H1 (cell line): ENCODE results near the gene MAP2K5. TPM values are rescaled to one million over a fixed set of nuclear protein-coding genes. Genes with fewer than 3 reads are reported as not detected.

Source experiments
- CTCF ChIA-PET: fragments of 300-600 bp; sonication (Branson Sonifier 250); formaldehyde crosslinking; loops from one replicate; lab custom pipeline; 2021; ENCODE audit not compliant: partially characterized antibody; lab: Charles Lee
- POLR2A ChIA-PET: fragments of 300-600 bp; sonication (Branson Sonifier 250); formaldehyde crosslinking; loops from one replicate; lab custom pipeline; 2021; ENCODE audit warnings: inconsistent platforms; ENCODE audit not compliant: partially characterized antibody; lab: Charles Lee
- DNase-seq, 2 experiments: peaks; one replicate each; pipeline versions ENCODE4 v3.0.0 to v3.0.0-alpha.2; 2010 to 2022; ENCODE audit warnings: low spot score in 2 of 2, low read depth in 1 of 2, mixed read lengths in 1 of 2
- FAIRE-seq: peaks from 2 replicates; lab custom pipeline; 2011; peaks lifted over from hg19 to GRCh38; lab: Jason Lieb, UNC
- H2AFZ ChIP-seq: 2 replicates; pipeline ENCODE4 v1.8.1; 2012; ENCODE audit warnings: low read length, inconsistent platforms
- H2AK5ac ChIP-seq: 2 replicates; pipeline ENCODE4 v1.6.1; 2013; ENCODE audit warnings: low read depth, low read length
- H2BK120ac ChIP-seq: replicated peaks from 2 replicates; pipeline ENCODE3; 2013; ENCODE audit warnings: low read depth, low read length, inconsistent platforms
- H2BK12ac ChIP-seq: 2 replicates; pipeline ENCODE4 v1.6.1; 2013; ENCODE audit warnings: low read depth, low read length
- H2BK15ac ChIP-seq: 2 replicates; pipeline ENCODE4 v1.6.1; 2013; ENCODE audit warnings: low read length
- H2BK20ac ChIP-seq: 2 replicates; pipeline ENCODE4 v1.6.1; 2013; ENCODE audit warnings: low read length
- H2BK5ac ChIP-seq: 2 replicates; pipeline ENCODE4 v1.6.1; 2013; ENCODE audit warnings: low read depth, low read length
- H3K14ac ChIP-seq: 2 replicates; pipeline ENCODE4 v1.6.1; 2013; ENCODE audit warnings: inconsistent platforms; ENCODE audit not compliant: insufficient read length
- H3K18ac ChIP-seq: 2 replicates; pipeline ENCODE4 v1.6.1; 2013; ENCODE audit warnings: low read length; ENCODE audit errors: extremely low read depth
- H3K23ac ChIP-seq: 2 replicates; pipeline ENCODE4 v1.6.1; 2013; ENCODE audit warnings: inconsistent platforms; ENCODE audit not compliant: insufficient read length
- H3K23me2 ChIP-seq: 2 replicates; pipeline ENCODE4 v1.6.1; 2013; ENCODE audit warnings: low read depth, low read length
- H3K27ac ChIP-seq: 2 replicates; pipeline ENCODE4 v1.6.1; 2011; ENCODE audit warnings: low read depth, low read length, inconsistent platforms
- H3K27me3 ChIP-seq, 4 experiments: replicated peaks in 1 of 4; 1 replicate in 1 of 4; 2 replicates in 3 of 4; pipeline versions ENCODE4 v1.6.1 to v1.8.1; 2011 to 2013; ENCODE audit warnings: low read length in 3 of 4, mild to moderate bottlenecking in 3 of 4, inconsistent platforms in 2 of 4, mixed read lengths in 2 of 4, moderate library complexity in 1 of 4; ENCODE audit not compliant: control insufficient read depth in 3 of 4, insufficient read depth in 3 of 4; ENCODE audit errors: extremely low read depth in 1 of 4
- H3K36me3 ChIP-seq, 4 experiments: 2 replicates each; pipeline versions ENCODE4 v1.6.1 to v1.8.1; 2011 to 2013; ENCODE audit warnings: mild to moderate bottlenecking in 4 of 4, low read length in 3 of 4, moderate library complexity in 2 of 4, control low read depth in 1 of 4, inconsistent platforms in 1 of 4; ENCODE audit not compliant: insufficient read depth in 4 of 4, control insufficient read depth in 2 of 4
- H3K4ac ChIP-seq: replicated peaks from 2 replicates; pipeline ENCODE3; 2013; ENCODE audit warnings: low read length, low read depth, mixed read lengths, inconsistent platforms; ENCODE audit not compliant: insufficient read length
- H3K4me1 ChIP-seq, 4 experiments: replicated peaks in 1 of 4; 1 replicate in 1 of 4; 2 replicates in 3 of 4; pipeline versions ENCODE4 v1.6.1 to v1.8.1; 2011 to 2013; ENCODE audit warnings: low read length in 3 of 4, inconsistent platforms in 2 of 4, mixed read lengths in 1 of 4; ENCODE audit not compliant: insufficient read depth in 4 of 4, control insufficient read depth in 3 of 4
- H3K4me2 ChIP-seq, 2 experiments: 2 replicates each; pipeline versions ENCODE4 v1.6.1 to v1.8.1; 2011 to 2013; ENCODE audit warnings: low read depth in 2 of 2, low read length in 2 of 2, control low read depth in 1 of 2, inconsistent platforms in 1 of 2, mild to moderate bottlenecking in 1 of 2; ENCODE audit not compliant: insufficient read depth in 1 of 2
- H3K4me3 ChIP-seq, 4 experiments: fragments of 200-600, 300-600 bp in 1 of 4; sonication (generic), shearing (Covaris generic), sonication (Bioruptor Twin) in 1 of 4; 2 replicates each; pipeline versions ENCODE4 v1.5.1 to v1.8.1; 2011 to 2016; ENCODE audit warnings: low read length in 4 of 4, low read depth in 3 of 4, control low read depth in 2 of 4, inconsistent platforms in 2 of 4, mild to moderate bottlenecking in 2 of 4, mixed read lengths in 1 of 4, moderate library complexity in 1 of 4; ENCODE audit not compliant: insufficient read depth in 2 of 4; ENCODE audit errors: extremely low read depth in 1 of 4
- H3K56ac ChIP-seq: replicated peaks from 2 replicates; pipeline ENCODE3; 2013; ENCODE audit warnings: low read depth, mild to moderate bottlenecking, mixed read lengths, low read length, inconsistent platforms; ENCODE audit not compliant: insufficient read length
- H3K79me1 ChIP-seq: 2 replicates; pipeline ENCODE4 v1.6.1; 2013; ENCODE audit warnings: low read depth, low read length, control low read depth
- H3K79me2 ChIP-seq, 2 experiments: 2 replicates each; pipeline versions ENCODE4 v1.6.1 to v1.8.1; 2012 to 2013; ENCODE audit warnings: low read length in 2 of 2, mild to moderate bottlenecking in 2 of 2, inconsistent platforms in 1 of 2; ENCODE audit not compliant: insufficient read depth in 2 of 2, control insufficient read depth in 1 of 2
- H3K9ac ChIP-seq, 4 experiments: replicated peaks in 1 of 4; 1 replicate in 1 of 4; 2 replicates in 3 of 4; pipeline versions ENCODE4 v1.6.1 to v1.8.1; 2011 to 2013; ENCODE audit warnings: low read depth in 3 of 4, low read length in 3 of 4, control low read depth in 2 of 4, mild to moderate bottlenecking in 2 of 4, moderate library complexity in 2 of 4, inconsistent platforms in 1 of 4; ENCODE audit errors: extremely low read depth in 1 of 4
- H3K9me3 ChIP-seq, 2 experiments: 2 replicates each; pipeline versions ENCODE4 v1.6.1 to v1.8.1; 2012 to 2013; ENCODE audit warnings: mild to moderate bottlenecking in 2 of 2, moderate library complexity in 2 of 2, control low read depth in 1 of 2, inconsistent platforms in 1 of 2, low read depth in 1 of 2, low read length in 1 of 2, mixed read lengths in 1 of 2; ENCODE audit not compliant: insufficient read depth in 2 of 2
- H4K20me1 ChIP-seq, 2 experiments: replicated peaks in 1 of 2; 2 replicates each; pipeline versions ENCODE3 to v1.8.1; 2011 to 2013; ENCODE audit warnings: inconsistent platforms in 2 of 2, low read length in 2 of 2, mild to moderate bottlenecking in 1 of 2; ENCODE audit not compliant: insufficient read depth in 2 of 2, control insufficient read depth in 1 of 2
- H4K5ac ChIP-seq: 2 replicates; pipeline ENCODE4 v1.6.1; 2013; ENCODE audit warnings: low read length, low read depth, mixed read lengths, inconsistent platforms; ENCODE audit not compliant: insufficient read length
- H4K8ac ChIP-seq: 2 replicates; pipeline ENCODE4 v1.8.0; 2013; ENCODE audit warnings: mild to moderate bottlenecking, moderate library complexity, low read length, inconsistent platforms; ENCODE audit not compliant: insufficient read depth; ENCODE audit errors: extremely low read depth
- H4K91ac ChIP-seq: replicated peaks from 2 replicates; pipeline ENCODE3; 2013; ENCODE audit warnings: low read length, mixed read lengths, inconsistent platforms; ENCODE audit not compliant: insufficient read length
- EP300 ChIP-seq, 2 experiments: IDR thresholded peaks; 1 replicate in 1 of 2; 2 replicates in 1 of 2; pipeline ENCODE4 v1.6.1; 2011 to 2012; ENCODE audit warnings: low read depth in 2 of 2, low read length in 2 of 2, mild to moderate bottlenecking in 2 of 2, borderline replicate concordance in 1 of 2, inconsistent platforms in 1 of 2, moderate library complexity in 1 of 2
- EZH2 ChIP-seq: fragments of 200-600 bp; sonication (generic); IDR thresholded peaks from 2 replicates; pipeline ENCODE4 v1.7.1; 2012; ENCODE audit warnings: low read depth, mild to moderate bottlenecking, moderate library complexity, low read length, inconsistent platforms; ENCODE audit not compliant: severe bottlenecking
- GABPA ChIP-seq: IDR thresholded peaks from 2 replicates; pipeline ENCODE4 v1.6.1; 2011; ENCODE audit warnings: mild to moderate bottlenecking, low read length, moderate library complexity, borderline replicate concordance; ENCODE audit not compliant: insufficient read depth
- NRF1 ChIP-seq: IDR thresholded peaks from 2 replicates; pipeline ENCODE4 v1.6.1; 2011; ENCODE audit warnings: mild to moderate bottlenecking, low read depth, low read length, improper control_type of control experiment
- SIX5 ChIP-seq: IDR thresholded peaks from 2 replicates; pipeline ENCODE4 v1.6.1; 2011; ENCODE audit warnings: mild to moderate bottlenecking, low read depth, low read length
- SP2 ChIP-seq: IDR thresholded peaks from 2 replicates; pipeline ENCODE4 v1.6.1; 2012; ENCODE audit warnings: mild to moderate bottlenecking, low read length, inconsistent platforms
- SUZ12 ChIP-seq: fragments of 200-600 bp; sonication (generic); IDR thresholded peaks from 2 replicates; pipeline ENCODE4 v1.6.1; 2012; ENCODE audit warnings: mild to moderate bottlenecking, inconsistent platforms, low read length, moderate library complexity, mixed read lengths
- ZNF274 ChIP-seq: IDR thresholded peaks from 2 replicates; pipeline ENCODE4 v1.7.0; 2012; ENCODE audit warnings: low read length, borderline replicate concordance; ENCODE audit errors: extremely low read depth
- WGBS, 2 experiments: shearing (Covaris generic) in 1 of 2; methylation state at CpG; one replicate each; pipeline versions ENCODE4 v1.1.6 to v1.1.7; 2013 to 2015; ENCODE audit warnings: low lambda C conversion rate in 2 of 2, mixed read lengths in 2 of 2, inconsistent platforms in 1 of 2, low coverage in 1 of 2, missing lambda C conversion rate in 1 of 2; ENCODE audit not compliant: insufficient replicate concordance in 2 of 2, insufficient coverage in 1 of 2, insufficient read length in 1 of 2; ENCODE audit errors: extremely low coverage in 1 of 2, missing lambda C conversion rate in 1 of 2; 5-methylcytosine and 5-hydroxymethylcytosine counted together
- polyA plus RNA-seq, 7 experiments: library from polyadenylated mRNA; depleted of rRNA in 3 of 7; stranded (reverse) in 5 of 7; unstranded in 2 of 7; fragments of >200 nt in 5 of 7; fragments of 200-250 nt in 2 of 7; gene quantifications; 1 replicate in 5 of 7; 2 replicates in 1 of 7; 4 replicates in 1 of 7; pipeline versions ENCODE4 v1.2.1 to v1.2.3, GENCODE V29; 2011 to 2013; ENCODE audit warnings: missing spikeins in 2 of 7, mixed read lengths in 2 of 7
- total RNA-seq: library from RNA; stranded (reverse); fragmentation: NEBNext Ultra II Directional; extraction: Animal tissue kit (Norgen Biotek cat#: 25700); gene quantifications from 2 replicates; pipeline ENCODE4 v1.2.1, GENCODE V29; 2021
- TF ChIP-seq, protein P1 (sequence below), 3 experiments: IDR thresholded peaks; 1 replicate in 2 of 3; 2 replicates in 1 of 3; pipeline versions ENCODE4 v1.5.1 to v1.6.1; 2011; ENCODE audit warnings: low read length in 3 of 3, mild to moderate bottlenecking in 3 of 3, inconsistent platforms in 2 of 3, low read depth in 1 of 3, moderate library complexity in 1 of 3; ENCODE audit not compliant: insufficient read depth in 1 of 3; ENCODE audit errors: control extremely low read depth in 1 of 3

MAP2K5 gene
- total and polyA plus RNA-seq, 2 of the 8 experiments (the other 6 are each of a cell fraction or from before 2014, with no cell fraction given), result 4.4 to 15.8 TPM

- H2BK12ac ChIP-seq, result no peak overlapping the region
- no peak overlapping the region for H2BK5ac ChIP-seq
- H4K91ac ChIP-seq, result no peak overlapping the region
- 79% methylated on average over 3 of the region's 3 CpGs; no CpG with 5 or more reads in 1 of the 2 experiments for WGBS, 2 experiments
- no peak overlapping the region for H3K27ac ChIP-seq
- no peak overlapping the region for H2BK120ac ChIP-seq
- FAIRE-seq (peak; percentile 42), DNase-seq (no peak)
- POLR2A ChIA-PET, result no interaction called here
- H2AK5ac ChIP-seq, result no peak overlapping the region
- no peaks in the 10 kb centered on the region for H3K23me2 ChIP-seq
- H2BK20ac ChIP-seq, result no peak overlapping the region
- no peak overlapping the region for H3K4ac ChIP-seq
- H3K4me1 ChIP-seq, result no peaks in the 10 kb centered on the region
- H3K14ac ChIP-seq, result no peak overlapping the region
- no peak overlapping the region for H3K18ac ChIP-seq
- no peaks in the 10 kb centered on the region for H3K79me2 ChIP-seq
- H2BK15ac ChIP-seq, result no peak overlapping the region
- H3K56ac ChIP-seq, result no peak overlapping the region
- no peaks in the 10 kb centered on the region for H4K20me1 ChIP-seq
- no peak overlapping the region for H4K5ac ChIP-seq
- peaks cover 0 to 4% (median 0%) of the 10 kb centered on the region in 4 experiments; a peak in 3 of 8 replicates for H3K36me3 ChIP-seq
- H3K27me3 ChIP-seq, result no peaks in the 10 kb centered on the region
- no peak overlapping the region for H3K9ac ChIP-seq
- peaks cover 9 to 16% of the 10 kb centered on the region in 2 experiments; a peak in 3 of 4 replicates for H3K9me3 ChIP-seq
- CTCF ChIA-PET, result no interaction called here
- H4K8ac ChIP-seq, result no peak overlapping the region
- no peak overlapping the region for H3K4me2 ChIP-seq
- H3K23ac ChIP-seq, result no peak overlapping the region
- no peaks in the 10 kb centered on the region for H3K79me1 ChIP-seq
- no peak overlapping the region for H2AFZ ChIP-seq
- H3K4me3 ChIP-seq, result no peak overlapping the region
- TF ChIP-seq EZH2, result no peak
- TF ChIP-seq ZNF274, result no peak
- TF ChIP-seq SP2, result no peak
- TF ChIP-seq NRF1, result no peak
- TF ChIP-seq GABPA, result no peak
- TF ChIP-seq SIX5, result no peak
- no peak for TF ChIP-seq SUZ12
- no peak for TF ChIP-seq EP300 (IDR thresholded peaks at IDR 0.05; ENCODE audit: borderline replicate concordance in 1 of 2, low read depth in 2 of 2, low read length in 2 of 2)
- TF ChIP-seq, protein P1, sequence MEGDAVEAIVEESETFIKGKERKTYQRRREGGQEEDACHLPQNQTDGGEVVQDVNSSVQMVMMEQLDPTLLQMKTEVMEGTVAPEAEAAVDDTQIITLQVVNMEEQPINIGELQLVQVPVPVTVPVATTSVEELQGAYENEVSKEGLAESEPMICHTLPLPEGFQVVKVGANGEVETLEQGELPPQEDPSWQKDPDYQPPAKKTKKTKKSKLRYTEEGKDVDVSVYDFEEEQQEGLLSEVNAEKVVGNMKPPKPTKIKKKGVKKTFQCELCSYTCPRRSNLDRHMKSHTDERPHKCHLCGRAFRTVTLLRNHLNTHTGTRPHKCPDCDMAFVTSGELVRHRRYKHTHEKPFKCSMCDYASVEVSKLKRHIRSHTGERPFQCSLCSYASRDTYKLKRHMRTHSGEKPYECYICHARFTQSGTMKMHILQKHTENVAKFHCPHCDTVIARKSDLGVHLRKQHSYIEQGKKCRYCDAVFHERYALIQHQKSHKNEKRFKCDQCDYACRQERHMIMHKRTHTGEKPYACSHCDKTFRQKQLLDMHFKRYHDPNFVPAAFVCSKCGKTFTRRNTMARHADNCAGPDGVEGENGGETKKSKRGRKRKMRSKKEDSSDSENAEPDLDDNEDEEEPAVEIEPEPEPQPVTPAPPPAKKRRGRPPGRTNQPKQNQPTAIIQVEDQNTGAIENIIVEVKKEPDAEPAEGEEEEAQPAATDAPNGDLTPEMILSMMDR (IDR thresholded peaks at IDR 0.05; ENCODE audit: control extremely low read depth in 1 of 3, insufficient read depth in 1 of 3, low read depth in 1 of 3, low read length in 3 of 3), result no peak
These were observed 142.6 kb downstream of the MAP2K5 start for GRCh38 chr15:67685008-67685599.
